Spleen (tissue), 7 donors: Measurements from ENCODE around the gene CRELD2.

ENCODE experiments used
- POLR2AphosphoS5 ChIP-seq, 3 donors: sonication (generic); formaldehyde crosslinking; IDR thresholded peaks; one replicate each; pipeline ENCODE4 v1.5.1; 2017; ENCODE audit warnings: antibody characterized with exemption in 3 of 3
- TF ChIP-seq, protein P1 (sequence below), 11 experiments: fragments of 200-600 bp in 7 of 11; fragments of 450-650 bp in 4 of 11; sonication (generic) in 4 of 11; IDR thresholded peaks in 8 of 11; conservative IDR thresholded peaks in 3 of 11; 1 replicate in 7 of 11; 2 replicates in 4 of 11; pipeline versions ENCODE4 v1.4.0 to v1.8.0; 2016 to 2021; ENCODE audit warnings: antibody characterized with exemption in 11 of 11, inconsistent platforms in 4 of 11, mild to moderate bottlenecking in 1 of 11
- donor health status: DM: no; HTN: no; CAD: no; lungs with moderate emphysema.
- donor health status: DM: no; HTN: no; CAD: no.
- donor health status: DM: no; HTN: no; CAD: no.

DNA sequence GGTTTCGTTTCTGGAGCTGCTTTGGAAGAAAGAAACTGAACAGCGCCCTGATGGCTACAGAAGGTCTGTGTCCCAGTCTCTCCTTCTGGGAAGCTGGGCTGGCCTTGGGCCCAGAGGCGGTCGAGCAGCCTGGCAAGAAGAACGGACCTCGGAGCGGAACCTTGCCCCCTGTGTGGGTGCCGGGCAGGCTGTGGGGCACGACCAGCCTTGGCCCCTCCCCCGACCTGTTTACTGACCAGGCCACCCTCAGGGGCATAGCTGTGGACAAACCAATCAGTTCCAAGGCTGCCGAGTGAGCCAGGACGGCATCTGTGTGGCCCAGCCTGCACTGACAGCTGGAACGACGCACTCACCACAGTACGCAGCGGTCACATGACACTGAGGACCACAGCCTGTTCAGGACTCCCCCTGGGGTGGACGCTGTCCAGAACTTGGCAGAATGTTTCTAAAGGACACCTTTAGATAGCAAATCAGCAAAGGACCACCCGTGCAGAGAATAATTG lies 49.3 kb downstream of the CRELD2 start:
- TF ChIP-seq POLR2AphosphoS5 (IDR thresholded peaks at IDR 0.05), result peak; percentile 66 to 84 (median 70)
- TF ChIP-seq, protein P1, sequence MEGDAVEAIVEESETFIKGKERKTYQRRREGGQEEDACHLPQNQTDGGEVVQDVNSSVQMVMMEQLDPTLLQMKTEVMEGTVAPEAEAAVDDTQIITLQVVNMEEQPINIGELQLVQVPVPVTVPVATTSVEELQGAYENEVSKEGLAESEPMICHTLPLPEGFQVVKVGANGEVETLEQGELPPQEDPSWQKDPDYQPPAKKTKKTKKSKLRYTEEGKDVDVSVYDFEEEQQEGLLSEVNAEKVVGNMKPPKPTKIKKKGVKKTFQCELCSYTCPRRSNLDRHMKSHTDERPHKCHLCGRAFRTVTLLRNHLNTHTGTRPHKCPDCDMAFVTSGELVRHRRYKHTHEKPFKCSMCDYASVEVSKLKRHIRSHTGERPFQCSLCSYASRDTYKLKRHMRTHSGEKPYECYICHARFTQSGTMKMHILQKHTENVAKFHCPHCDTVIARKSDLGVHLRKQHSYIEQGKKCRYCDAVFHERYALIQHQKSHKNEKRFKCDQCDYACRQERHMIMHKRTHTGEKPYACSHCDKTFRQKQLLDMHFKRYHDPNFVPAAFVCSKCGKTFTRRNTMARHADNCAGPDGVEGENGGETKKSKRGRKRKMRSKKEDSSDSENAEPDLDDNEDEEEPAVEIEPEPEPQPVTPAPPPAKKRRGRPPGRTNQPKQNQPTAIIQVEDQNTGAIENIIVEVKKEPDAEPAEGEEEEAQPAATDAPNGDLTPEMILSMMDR (IDR thresholded peaks at IDR 0.05 in 8 of 11, conservative IDR thresholded peaks at IDR 0.05 in 3 of 11), result no peak
